ENCODE results near the gene TMEM79.

- TF ChIP-seq POLR2A (IDR thresholded peaks at IDR 0.05; ENCODE audit: low read depth, low read length) (no peak), TAF1 (IDR thresholded peaks at IDR 0.05; ENCODE audit: low read depth, low read length) (no peak), PAX5 (IDR thresholded peaks at IDR 0.05; ENCODE audit: insufficient read depth, low read length, severe bottlenecking) (no peak), POLR2AphosphoS5 (IDR thresholded peaks at IDR 0.05; ENCODE audit: low read depth, low read length) (no peak)
These were observed 23.2 kb upstream of the TMEM79 start for GRCh38 chr1:156260896-156261295.

Measured in GM12891 (cell line).